GM18519 (cell line): ENCODE measurements around the gene PSPH.

ENCODE experiments used
- ATAC-seq: cut with Tn5 transposase; IDR thresholded peaks from one replicate; pipeline ENCODE4 v1.9.1; 2021; ENCODE audit warnings: mild to moderate bottlenecking, moderate library complexity; ENCODE audit not compliant: unreplicated experiment, low FRiP score

The PSPH gene

GRCh38 chr7:55962014-55962413 is 89.2 kb downstream of the PSPH start:
- no peak for ATAC-seq
